Naive thymus-derived CD4-positive, alpha-beta T cell (primary cell): ENCODE data around the gene PMM1. TPM values are rescaled to one million over a fixed set of nuclear protein-coding genes. Genes with fewer than 3 reads are reported as not detected.

Source experiments
- ATAC-seq: fragments of 150-1000 bp; cut with Tn5 transposase; 2 replicates; pipeline ENCODE4 v1.10.0; 2021; ENCODE audit warnings: mild to moderate bottlenecking, moderate library complexity
- CTCF ChIA-PET: fragments of 350-600 bp; sonication (Branson Sonifier 250); formaldehyde crosslinking; loops from one replicate; lab custom pipeline; 2021; ENCODE audit warnings: antibody characterized with exemption; lab: Charles Lee
- POLR2A ChIA-PET: fragments of 350-600 bp; sonication (Branson Sonifier 250); formaldehyde crosslinking; loops from one replicate; lab custom pipeline; 2021; ENCODE audit warnings: antibody characterized with exemption, inconsistent platforms; lab: Charles Lee
- DNase-seq, 9 donors: peaks; one replicate each; pipeline versions ENCODE4 v3.0.0 to v3.0.0-alpha.2; 2020 to 2022; ENCODE audit warnings: mixed read lengths in 1 of 9
- H3K27ac ChIP-seq: one replicate; pipeline ENCODE4 v1.7.0; 2013; ENCODE audit warnings: mild to moderate bottlenecking, low read depth, low read length, moderate library complexity
- H3K27me3 ChIP-seq, 2 donors: one replicate each; pipeline ENCODE4 v1.7.0; 2013; ENCODE audit warnings: low read length in 2 of 2, mild to moderate bottlenecking in 2 of 2, moderate library complexity in 2 of 2; ENCODE audit not compliant: control insufficient read depth in 2 of 2, insufficient read depth in 2 of 2
- H3K36me3 ChIP-seq, 3 experiments: 1 replicate in 2 of 3; 2 replicates in 1 of 3; pipeline ENCODE4 v1.7.0; 2013; ENCODE audit warnings: low read length in 3 of 3, mild to moderate bottlenecking in 3 of 3, moderate library complexity in 1 of 3; ENCODE audit not compliant: insufficient read depth in 3 of 3, control insufficient read depth in 2 of 3
- H3K4me1 ChIP-seq, 2 donors: one replicate each; pipeline ENCODE4 v1.7.0; 2013; ENCODE audit warnings: low read length in 2 of 2, mild to moderate bottlenecking in 2 of 2, moderate library complexity in 1 of 2; ENCODE audit not compliant: control insufficient read depth in 2 of 2, insufficient read depth in 2 of 2
- H3K4me3 ChIP-seq: 2 replicates; pipeline ENCODE4 v1.7.0; 2013; ENCODE audit warnings: mild to moderate bottlenecking, low read length
- H3K9me3 ChIP-seq, 3 experiments: 1 replicate in 2 of 3; 2 replicates in 1 of 3; pipeline ENCODE4 v1.7.0; 2013; ENCODE audit warnings: low read length in 3 of 3; ENCODE audit not compliant: control insufficient read depth in 2 of 3
- H3K27ac Mint-ChIP-seq, 9 donors: one replicate each; pipeline ENCODE4 v1.8.0; 2020 to 2022; ENCODE audit warnings: mixed read lengths in 9 of 9, mild to moderate bottlenecking in 8 of 9, moderate library complexity in 5 of 9, inconsistent platforms in 2 of 9
- H3K27me3 Mint-ChIP-seq, 5 donors: one replicate each; pipeline ENCODE4 v1.8.0; 2021 to 2022; ENCODE audit warnings: mixed read lengths in 5 of 5, mild to moderate bottlenecking in 1 of 5
- H3K36me3 Mint-ChIP-seq, 5 donors: one replicate each; pipeline ENCODE4 v1.8.0; 2020 to 2022; ENCODE audit warnings: mixed read lengths in 5 of 5, mild to moderate bottlenecking in 3 of 5, inconsistent platforms in 1 of 5
- H3K4me1 Mint-ChIP-seq, 7 donors: one replicate each; pipeline ENCODE4 v1.8.0; 2020 to 2022; ENCODE audit warnings: mixed read lengths in 7 of 7, mild to moderate bottlenecking in 3 of 7, inconsistent platforms in 1 of 7
- H3K4me3 Mint-ChIP-seq, 10 donors: one replicate each; pipeline ENCODE4 v1.8.0; 2020 to 2022; ENCODE audit warnings: mild to moderate bottlenecking in 10 of 10, mixed read lengths in 10 of 10, moderate library complexity in 6 of 10, inconsistent platforms in 2 of 10
- H3K9me3 Mint-ChIP-seq, 11 donors: one replicate each; pipeline ENCODE4 v1.8.0; 2020 to 2022; ENCODE audit warnings: mixed read lengths in 11 of 11, mild to moderate bottlenecking in 4 of 11, inconsistent platforms in 1 of 11, moderate library complexity in 1 of 11
- intact Hi-C, 2 donors: fragments of 100-400 bp; cut with micrococcal nuclease; formaldehyde crosslinking; loops; one replicate each; pipeline ENCODE4 v1.15.1; 2023
- polyA plus RNA-seq, 2 donors: library from polyadenylated mRNA; unstranded; fragments of 300-500 nt; fragmentation: Illumina TruSeq; gene quantifications; one replicate each; pipeline ENCODE4 v1.2.3, GENCODE V29; 2021
- total RNA-seq, 6 experiments: library from RNA in 5 of 6; stranded (reverse) in 5 of 6; gene quantifications; 1 replicate in 5 of 6; 2 replicates in 1 of 6; pipeline ENCODE4 v1.2.3 and lab custom pipeline; 2021 to 2026

Gene PMM1
- total and polyA plus RNA-seq, 7 experiments from 2014 or later: 22.5 to 42.8 (median 30.0) TPM

- peak overlapping the region; percentile 96 for H3K4me3 ChIP-seq
- H3K4me1 Mint-ChIP-seq: peaks cover 30 to 52% (median 44%) of the 10 kb centered on the region in 7 donors
- ChIA-PET CTCF (no interaction called here), POLR2A (interaction anchor here (0.7 to 1.4 kb wide), 3 partner anchors 20 to 96 kb away, joined by 4 read pairs; no protein-coding TSS in a partner anchor)
- H3K27ac ChIP-seq: peak overlapping the region; percentile 84
- H3K4me3 Mint-ChIP-seq: peak overlapping the region; percentile 82 to 100 (median 97)
- H3K27ac Mint-ChIP-seq: peak overlapping the region; percentile 88 to 98 (median 95)
- peaks cover 7 to 15% of the 10 kb centered on the region in 2 donors for H3K4me1 ChIP-seq
- H3K9me3 Mint-ChIP-seq: peaks cover 0 to 2% (median 0%) of the 10 kb centered on the region in 11 donors
- peaks cover 0 to 13% (median 0%) of the 10 kb centered on the region in 3 experiments for H3K36me3 ChIP-seq
- no peaks in the 10 kb centered on the region for H3K9me3 ChIP-seq
- intact Hi-C loops: loop anchor here (1.0 to 10.0 kb wide), 15 partner anchors 19 to 910 kb away; partner anchors contain the start of genes DESI1 (in 2 of the 2), PHF5A (in 2 of the 2), RANGAP1 (in 2 of the 2) and XRCC6 (in 2 of the 2)
- H3K36me3 Mint-ChIP-seq: peaks cover 0 to 3% (median 0%) of the 10 kb centered on the region in 5 donors
- DNase-seq (no peak), ATAC-seq (no peak)
- no peaks in the 10 kb centered on the region for H3K27me3 ChIP-seq
- H3K27me3 Mint-ChIP-seq: no peaks in the 10 kb centered on the region
Observed at GRCh38 chr22:41544671-41545476, 44.8 kb downstream of the PMM1 start.

GRCh38 chr22:41543854-41544670, 45.6 kb downstream of the PMM1 start, which contains the start of gene POLR3H:
Gene POLR3H, minus strand, starts transcription at chr22:41544470. Its CDS starts 369 bp downstream, at chr22:41544101.
- Histone ChIP-seq H3K4me1 (peaks cover 7 to 15% of the 10 kb centered on the region in 2 donors), H3K27ac (peak within 1 kb of the TSS; percentile 84), H3K36me3 (peaks cover 0 to 21% (median 0%) of the 10 kb centered on the region in 3 experiments), H3K9me3 (no peaks in the 10 kb centered on the region), H3K27me3 (no peaks in the 10 kb centered on the region), H3K4me3 (peak within 1 kb of the TSS; percentile 96)
- peaks cover 30 to 52% (median 45%) of the 10 kb centered on the region in 7 donors for H3K4me1 Mint-ChIP-seq
- intact Hi-C loops: loop anchor here (1.0 to 10.0 kb wide), 15 partner anchors 18 to 909 kb away; partner anchors contain the start of genes DESI1 (in 2 of the 2), PHF5A (in 2 of the 2), RANGAP1 (in 2 of the 2) and XRCC6 (in 2 of the 2)
- H3K9me3 Mint-ChIP-seq: peaks cover 0 to 2% (median 0%) of the 10 kb centered on the region in 11 donors
- POLR2A ChIA-PET: interaction anchor here (1.2 to 1.9 kb wide), 4 partner anchors 19 to 163 kb away, joined by 3 to 10 read pairs (median 7); partner anchors contain the start of genes PMM1 and TEF
- CTCF ChIA-PET: interaction anchor here (1.7 kb wide), 1 partner anchor 140 kb away, joined by 4 read pairs; no protein-coding TSS in a partner anchor
- DNase-seq: peak; percentile 89 to 97 (median 95)
- peak within 1 kb of the TSS; percentile 88 to 98 (median 95) for H3K27ac Mint-ChIP-seq
- H3K27me3 Mint-ChIP-seq: no peaks in the 10 kb centered on the region
- peaks cover 0 to 4% (median 0%) of the 10 kb centered on the region in 5 donors for H3K36me3 Mint-ChIP-seq
- H3K4me3 Mint-ChIP-seq: peak within 1 kb of the TSS; percentile 82 to 100 (median 97)
- ATAC-seq: peak; percentile 100

- ChIA-PET POLR2A (interaction anchor here (0.9 kb wide), 1 partner anchor 79 kb away, joined by 3 read pairs; the partner anchor contains the start of genes DESI1 and XRCC6), CTCF (interaction anchor here (0.6 to 1.4 kb wide), 2 partner anchors 17 to 55 kb away, joined by 3 to 5 read pairs; no protein-coding TSS in a partner anchor)
- ATAC-seq: no peak
- Mint-ChIP-seq H3K27ac (peak overlapping the region in 7 of 9 donors; percentile 41 to 96 (median 90)), H3K4me1 (peaks cover 30 to 52% (median 45%) of the 10 kb centered on the region in 7 donors), H3K9me3 (peaks cover 0 to 2% (median 0%) of the 10 kb centered on the region in 11 donors), H3K36me3 (peaks cover 0 to 4% (median 0%) of the 10 kb centered on the region in 5 donors), H3K27me3 (no peaks in the 10 kb centered on the region), H3K4me3 (peak overlapping the region; percentile 82 to 100 (median 97))
- Histone ChIP-seq H3K36me3 (peaks cover 0 to 30% (median 0%) of the 10 kb centered on the region in 3 experiments), H3K4me1 (peaks cover 7 to 15% of the 10 kb centered on the region in 2 donors), H3K4me3 (no peak overlapping the region), H3K9me3 (no peaks in the 10 kb centered on the region), H3K27ac (no peak overlapping the region), H3K27me3 (no peaks in the 10 kb centered on the region)
- intact Hi-C loops: loop anchor here in 1 of 2 donors (5.0 to 10.0 kb wide), 2 partner anchors 75 to 907 kb away; partner anchors contain the start of genes ACO2, MRTFA and PHF5A
- no peak for DNase-seq
Observed at GRCh38 chr22:41542224-41542623, 47.4 kb downstream of the PMM1 start.

- ATAC-seq: no peak
- Histone ChIP-seq H3K36me3 (peaks cover 0 to 34% (median 0%) of the 10 kb centered on the region in 3 experiments), H3K4me1 (peaks cover 7 to 15% of the 10 kb centered on the region in 2 donors), H3K9me3 (no peaks in the 10 kb centered on the region), H3K4me3 (no peak overlapping the region), H3K27me3 (no peaks in the 10 kb centered on the region), H3K27ac (no peak overlapping the region)
- no peaks in the 10 kb centered on the region for H3K27me3 Mint-ChIP-seq
- intact Hi-C loops: loop anchor here in 1 of 2 donors (5.0 to 10.0 kb wide), 2 partner anchors 74 to 907 kb away; partner anchors contain the start of genes ACO2, MRTFA and PHF5A
- H3K4me1 Mint-ChIP-seq: peaks cover 30 to 52% (median 45%) of the 10 kb centered on the region in 7 donors
- peak overlapping the region; percentile 1 to 100 (median 16) for H3K4me3 Mint-ChIP-seq
- CTCF ChIA-PET: interaction anchor here (1.4 kb wide), 1 partner anchor 17 kb away, joined by 5 read pairs; no protein-coding TSS in a partner anchor
- H3K9me3 Mint-ChIP-seq: peaks cover 0 to 2% (median 0%) of the 10 kb centered on the region in 11 donors
- POLR2A ChIA-PET: no interaction called here
- H3K27ac Mint-ChIP-seq: peak overlapping the region in 7 of 9 donors; percentile 3 to 66 (median 35)
- peaks cover 0 to 4% (median 0%) of the 10 kb centered on the region in 5 donors for H3K36me3 Mint-ChIP-seq
- DNase-seq: no peak
Observed at GRCh38 chr22:41541484-41541883, 48.2 kb downstream of the PMM1 start.

GRCh38 chr22:41540365-41540764, 49.3 kb downstream of the PMM1 start:
- Histone ChIP-seq H3K4me3 (no peak overlapping the region), H3K9me3 (no peaks in the 10 kb centered on the region), H3K27me3 (no peaks in the 10 kb centered on the region), H3K4me1 (peaks cover 7 to 15% of the 10 kb centered on the region in 2 donors), H3K27ac (no peak overlapping the region), H3K36me3 (peaks cover 0 to 34% (median 0%) of the 10 kb centered on the region in 3 experiments)
- Mint-ChIP-seq H3K9me3 (peaks cover 0 to 2% (median 0%) of the 10 kb centered on the region in 11 donors), H3K27ac (peak overlapping the region in 3 of 9 donors; percentile 9 to 43 (median 40)), H3K4me3 (no peak overlapping the region), H3K36me3 (peaks cover 0 to 4% (median 0%) of the 10 kb centered on the region in 5 donors), H3K27me3 (no peaks in the 10 kb centered on the region), H3K4me1 (peaks cover 31 to 47% (median 41%) of the 10 kb centered on the region in 7 donors)
- CTCF ChIA-PET: interaction anchor here (1.2 kb wide), 1 partner anchor 13 kb away, joined by 4 read pairs; no protein-coding TSS in a partner anchor
- no peak for DNase-seq
- no peak for ATAC-seq
- intact Hi-C loops: loop anchor here in 1 of 2 donors (5.0 to 10.0 kb wide), 2 partner anchors 73 to 906 kb away; partner anchors contain the start of genes ACO2, MRTFA and PHF5A
- POLR2A ChIA-PET: interaction anchor here (0.8 kb wide), 1 partner anchor 49 kb away, joined by 3 read pairs; no protein-coding TSS in a partner anchor
